ENCODE results near the gene FAM53B. TPM values are rescaled to one million over a fixed set of nuclear protein-coding genes. Genes with fewer than 3 reads are reported as not detected.
A peak's percentile ranks its signal among the peaks of the same experiment; 100 is the strongest.
"Not testable (repeated sequence)": the region's sequence is repeated elsewhere in the genome, so short reads cannot be mapped to it uniquely, and the experiment has no call there.

The FAM53B gene
- polyA plus RNA-seq, 6 donors from 2014 or later: 19.6 to 141 (median 31.5) TPM

DNA sequence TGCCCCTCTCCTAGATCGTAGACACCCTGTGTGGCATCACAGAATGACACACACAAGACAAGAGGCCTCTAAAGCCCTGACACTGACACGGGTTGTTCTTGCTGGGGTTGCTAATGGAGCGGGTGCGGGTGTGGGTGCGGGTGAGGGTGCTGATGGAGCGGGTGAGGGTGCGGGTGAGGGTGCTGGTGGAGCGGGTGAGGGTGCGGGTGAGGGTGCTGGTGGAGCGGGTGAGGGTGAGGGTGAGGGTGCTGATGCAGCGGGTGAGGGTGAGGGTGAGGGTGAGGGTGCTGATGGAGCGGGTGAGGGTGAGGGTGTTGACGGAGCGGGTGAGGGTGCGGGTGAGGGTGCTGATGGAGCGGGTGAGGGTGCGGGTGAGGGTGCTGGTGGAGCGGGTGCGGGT lies 134.0 kb downstream of the FAM53B start:
- not testable (repeated sequence) for H3K9me3 Mint-ChIP-seq
- H3K4me3 Mint-ChIP-seq: peak overlapping the region in 4 of 8 donors; percentile 32 to 82 (median 48)

GRCh38 chr10:124609698-124610097 lies 134.5 kb downstream of the FAM53B start:
- ATAC-seq (ENCODE audit: low read depth in 2 of 2) (no peak), DNase-seq (no peak)
- Mint-ChIP-seq H3K27me3 (no peaks in the 10 kb centered on the region), H3K27ac (peak overlapping the region; percentile 49 to 92 (median 87)), H3K9me3 (no peaks in the 10 kb centered on the region), H3K4me1 (peaks cover 63 to 85% (median 84%) of the 10 kb centered on the region in 3 donors), H3K4me3 (peak overlapping the region in 5 of 8 donors; percentile 32 to 83 (median 54)), H3K36me3 (no peaks in the 10 kb centered on the region)

More for the DNA sequence above, 134.0 kb downstream of the FAM53B start:
- not testable (repeated sequence) for DNase-seq; H3K36me3 Mint-ChIP-seq; ATAC-seq (ENCODE audit: low read depth in 2 of 2); H3K27me3 Mint-ChIP-seq
- H3K4me1 Mint-ChIP-seq: peaks cover 66 to 85% (median 85%) of the 10 kb centered on the region in 3 donors
- H3K27ac Mint-ChIP-seq: peak overlapping the region in 4 of 6 donors; percentile 37 to 92 (median 88)

DNA sequence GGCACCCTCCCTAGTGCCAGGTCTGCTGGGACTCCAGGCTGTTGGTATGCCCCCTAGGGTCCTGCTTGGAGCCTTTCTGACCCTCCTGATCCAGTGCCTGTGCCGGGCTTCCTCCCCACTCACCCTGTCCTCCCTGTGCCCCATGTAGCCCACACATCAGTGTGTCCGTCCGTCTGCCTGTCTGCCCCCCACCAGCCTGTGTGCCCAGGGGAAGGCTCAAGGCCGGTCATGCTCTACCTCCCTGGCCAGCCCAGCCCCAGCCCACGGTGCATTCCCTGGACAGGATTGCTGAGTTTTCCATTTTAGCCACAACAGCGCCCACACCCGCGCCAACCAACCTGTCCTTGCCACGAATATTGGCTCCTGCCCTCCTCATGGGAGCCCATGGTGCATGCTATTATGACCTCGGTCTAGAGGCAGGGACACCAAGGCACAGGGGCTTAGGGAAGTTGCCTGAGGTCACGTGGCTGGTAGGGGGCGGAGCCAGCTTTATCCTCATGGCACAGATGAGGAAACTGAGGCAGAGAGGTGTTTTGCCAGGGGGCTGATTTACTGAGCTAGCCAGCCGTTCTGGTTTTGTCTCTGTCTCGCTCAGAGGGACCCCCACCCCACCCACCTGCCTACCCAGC lies 136.0 kb downstream of the FAM53B start:
- no peaks in the 10 kb centered on the region for H3K36me3 Mint-ChIP-seq
- no peaks in the 10 kb centered on the region for H3K27me3 Mint-ChIP-seq
- no peak for ATAC-seq (ENCODE audit: low read depth in 2 of 2)
- no peak for DNase-seq
- H3K4me1 Mint-ChIP-seq: peaks cover 58 to 82% (median 81%) of the 10 kb centered on the region in 3 donors
- peak overlapping the region in 5 of 8 donors; percentile 39 to 75 (median 59) for H3K4me3 Mint-ChIP-seq
- H3K9me3 Mint-ChIP-seq: no peaks in the 10 kb centered on the region
- peak overlapping the region in 5 of 6 donors; percentile 53 to 99 (median 91) for H3K27ac Mint-ChIP-seq

GRCh38 chr10:124607693-124608092 lies 136.5 kb downstream of the FAM53B start:
- no peak for ATAC-seq (ENCODE audit: low read depth in 2 of 2)
- Mint-ChIP-seq H3K4me1 (peaks cover 55 to 82% (median 79%) of the 10 kb centered on the region in 3 donors), H3K4me3 (peak overlapping the region in 6 of 8 donors; percentile 40 to 91 (median 84)), H3K27me3 (no peaks in the 10 kb centered on the region), H3K36me3 (no peaks in the 10 kb centered on the region), H3K9me3 (no peaks in the 10 kb centered on the region), H3K27ac (peak overlapping the region in 5 of 6 donors; percentile 60 to 99 (median 94))
- no peak for DNase-seq

GRCh38 chr10:124606822-124607221 lies 137.4 kb downstream of the FAM53B start:
- Mint-ChIP-seq H3K9me3 (no peaks in the 10 kb centered on the region), H3K36me3 (no peaks in the 10 kb centered on the region), H3K27me3 (no peaks in the 10 kb centered on the region), H3K27ac (peak overlapping the region; percentile 70 to 99 (median 94)), H3K4me1 (peaks cover 52 to 81% (median 79%) of the 10 kb centered on the region in 3 donors), H3K4me3 (peak overlapping the region; percentile 77 to 91 (median 81))
- ATAC-seq (ENCODE audit: low read depth in 2 of 2) (no peak), DNase-seq (no peak)

GRCh38 chr10:124605856-124606812 lies 138.0 kb downstream of the FAM53B start:
- Mint-ChIP-seq H3K4me3 (peak overlapping the region; percentile 29 to 91 (median 82)), H3K27me3 (no peaks in the 10 kb centered on the region), H3K4me1 (peaks cover 51 to 81% (median 79%) of the 10 kb centered on the region in 3 donors), H3K36me3 (no peaks in the 10 kb centered on the region), H3K27ac (peak overlapping the region; percentile 66 to 99 (median 97)), H3K9me3 (no peaks in the 10 kb centered on the region)
- no peak for ATAC-seq (ENCODE audit: low read depth in 2 of 2)
- DNase-seq: no peak

DNA sequence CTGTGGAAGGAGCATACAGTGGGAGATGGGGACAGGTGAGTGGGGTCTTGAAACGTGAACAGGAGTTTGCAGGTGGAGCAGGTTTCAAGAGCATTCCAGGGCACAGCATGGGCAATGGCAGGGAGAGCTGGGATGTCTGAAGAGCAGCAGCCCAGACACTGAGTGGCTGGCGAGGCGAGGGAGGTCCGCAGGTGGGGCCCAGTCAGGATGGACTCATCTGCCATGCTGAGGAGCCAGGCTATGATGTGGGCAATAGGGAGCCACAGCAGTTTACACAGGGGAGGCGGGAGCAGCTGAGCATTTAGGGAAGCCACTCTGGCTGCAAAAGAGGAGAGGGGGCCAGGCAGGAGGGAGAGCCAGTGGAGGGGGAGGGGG lies 138.7 kb downstream of the FAM53B start:
- ATAC-seq (ENCODE audit: low read depth in 2 of 2) (no peak), DNase-seq (no peak)
- Mint-ChIP-seq H3K27me3 (no peaks in the 10 kb centered on the region), H3K36me3 (no peaks in the 10 kb centered on the region), H3K4me1 (peaks cover 57 to 85% (median 82%) of the 10 kb centered on the region in 3 donors), H3K27ac (peak overlapping the region; percentile 66 to 99 (median 97)), H3K9me3 (no peaks in the 10 kb centered on the region), H3K4me3 (peak overlapping the region; percentile 45 to 93 (median 86))

- ATAC-seq (ENCODE audit: low read depth in 2 of 2) (no peak), DNase-seq (no peak)
- H3K27me3 Mint-ChIP-seq: no peaks in the 10 kb centered on the region
- peak overlapping the region in 5 of 6 donors; percentile 93 to 99 (median 98) for H3K27ac Mint-ChIP-seq
- peak overlapping the region; percentile 45 to 93 (median 86) for H3K4me3 Mint-ChIP-seq
- peaks cover 56 to 89% (median 86%) of the 10 kb centered on the region in 3 donors for H3K4me1 Mint-ChIP-seq
- no peaks in the 10 kb centered on the region for H3K9me3 Mint-ChIP-seq
- H3K36me3 Mint-ChIP-seq: no peaks in the 10 kb centered on the region
Measured at GRCh38 chr10:124605001-124605370, 139.2 kb downstream of the FAM53B start.

- H3K27me3 Mint-ChIP-seq: no peaks in the 10 kb centered on the region
- DNase-seq (no peak), ATAC-seq (ENCODE audit: low read depth in 2 of 2) (no peak)
- H3K27ac Mint-ChIP-seq: peak overlapping the region; percentile 58 to 99 (median 97)
- peak overlapping the region; percentile 45 to 93 (median 78) for H3K4me3 Mint-ChIP-seq
- no peaks in the 10 kb centered on the region for H3K36me3 Mint-ChIP-seq
- H3K4me1 Mint-ChIP-seq: peaks cover 56 to 89% (median 86%) of the 10 kb centered on the region in 3 donors
- H3K9me3 Mint-ChIP-seq: no peaks in the 10 kb centered on the region
Measured at GRCh38 chr10:124604214-124605000, 139.8 kb downstream of the FAM53B start.

- peak overlapping the region; percentile 76 to 100 (median 100) for H3K27ac Mint-ChIP-seq
Measured at GRCh38 chr10:124603376-124604213, 140.6 kb downstream of the FAM53B start.

GRCh38 chr10:124602646-124603365 lies 141.4 kb downstream of the FAM53B start:
- peak overlapping the region; percentile 48 to 90 (median 84) for H3K4me3 Mint-ChIP-seq
- DNase-seq: no peak
- H3K4me1 Mint-ChIP-seq: peaks cover 66 to 93% (median 90%) of the 10 kb centered on the region in 3 donors
- peaks cover 0 to 6% (median 0%) of the 10 kb centered on the region in 7 donors for H3K9me3 Mint-ChIP-seq
- ATAC-seq (ENCODE audit: low read depth in 2 of 2): no peak
- peak overlapping the region; percentile 99 to 100 (median 100) for H3K27ac Mint-ChIP-seq
- H3K27me3 Mint-ChIP-seq: no peaks in the 10 kb centered on the region
- peaks cover 0 to 8% of the 10 kb centered on the region in 2 donors for H3K36me3 Mint-ChIP-seq

More at GRCh38 chr10:124603376-124604213, 140.6 kb downstream of the FAM53B start:
- H3K27me3 Mint-ChIP-seq: no peaks in the 10 kb centered on the region
- peaks cover 0 to 6% of the 10 kb centered on the region in 2 donors for H3K36me3 Mint-ChIP-seq
- peaks cover 63 to 93% (median 87%) of the 10 kb centered on the region in 3 donors for H3K4me1 Mint-ChIP-seq
- ATAC-seq (ENCODE audit: low read depth in 2 of 2): no peak
- peaks cover 0 to 6% (median 0%) of the 10 kb centered on the region in 7 donors for H3K9me3 Mint-ChIP-seq
- DNase-seq: no peak
- H3K4me3 Mint-ChIP-seq: peak overlapping the region; percentile 36 to 90 (median 66)

Measured in naive B cell (primary cell).